KBM-7 (cell line): ENCODE measurements around the gene B3GAT2.

Experiments used
- DNase-seq: peaks from one replicate; pipeline ENCODE4 v3.0.0-alpha.2; 2015
- in situ Hi-C: fragments of 300-500 bp; cut with MboI; formaldehyde crosslinking; loops from 2 replicates; pipeline ENCODE4 v1.14.3; 2020; ENCODE audit warnings: low sequenced_read_pairs, low pct_unique_long_range_greater_than_20kb, mixed read lengths

The B3GAT2 gene

GRCh38 chr6:70903665-70904452, 53.0 kb downstream of the B3GAT2 start:
- DNase-seq: no peak
- in situ Hi-C loops: no loop called here

GRCh38 chr6:70901324-70901723, 55.5 kb downstream of the B3GAT2 start:
- in situ Hi-C loops: no loop called here
- DNase-seq: no peak

- DNase-seq: no peak
- in situ Hi-C loops: no loop called here
Measured at GRCh38 chr6:70900047-70900446, 56.8 kb downstream of the B3GAT2 start.

- in situ Hi-C loops: loop anchor here (25.0 kb wide), 1 partner anchor 182 kb away; no protein-coding TSS in a partner anchor
- no peak for DNase-seq
Measured at GRCh38 chr6:70894001-70894400, 62.9 kb downstream of the B3GAT2 start.

- in situ Hi-C loops: loop anchor here (25.0 kb wide), 1 partner anchor 177 kb away; no protein-coding TSS in a partner anchor
- no peak for DNase-seq
Measured at GRCh38 chr6:70889270-70889669, 67.6 kb downstream of the B3GAT2 start.

GRCh38 chr6:70886661-70887060, 70.2 kb downstream of the B3GAT2 start:
- no peak for DNase-seq
- in situ Hi-C loops: loop anchor here (25.0 kb wide), 1 partner anchor 174 kb away; no protein-coding TSS in a partner anchor

- DNase-seq: no peak
- in situ Hi-C loops: loop anchor here (25.0 kb wide), 1 partner anchor 174 kb away; no protein-coding TSS in a partner anchor
Measured at GRCh38 chr6:70886071-70886470, 70.8 kb downstream of the B3GAT2 start.

GRCh38 chr6:70884074-70884983, 72.5 kb downstream of the B3GAT2 start:
- in situ Hi-C loops: loop anchor here (25.0 kb wide), 1 partner anchor 172 kb away; no protein-coding TSS in a partner anchor

GRCh38 chr6:70879496-70879895, 77.4 kb downstream of the B3GAT2 start:
- in situ Hi-C loops: loop anchor here (25.0 kb wide), 1 partner anchor 167 kb away; no protein-coding TSS in a partner anchor
- DNase-seq: no peak

More at GRCh38 chr6:70884074-70884983, 72.5 kb downstream of the B3GAT2 start:
- DNase-seq: peak; percentile 74

GRCh38 chr6:70874181-70874913, 82.5 kb downstream of the B3GAT2 start:
- in situ Hi-C loops: no loop called here
- no peak for DNase-seq

GRCh38 chr6:70872469-70872868, 84.4 kb downstream of the B3GAT2 start:
- in situ Hi-C loops: no loop called here
- DNase-seq: no peak

GRCh38 chr6:70864401-70864800, 92.5 kb downstream of the B3GAT2 start:
- DNase-seq: no peak
- in situ Hi-C loops: no loop called here

- in situ Hi-C loops: no loop called here
- peak; percentile 42 for DNase-seq
Measured at GRCh38 chr6:70863343-70863742, 93.5 kb downstream of the B3GAT2 start.

- in situ Hi-C loops: no loop called here
Measured at GRCh38 chr6:70860920-70861319, 95.9 kb downstream of the B3GAT2 start.

GRCh38 chr6:70860045-70860444, 96.8 kb downstream of the B3GAT2 start:
- in situ Hi-C loops: no loop called here
- no peak for DNase-seq

More at GRCh38 chr6:70860920-70861319, 95.9 kb downstream of the B3GAT2 start:
- no peak for DNase-seq

- DNase-seq: no peak
Measured at GRCh38 chr6:70857387-70858077, 99.3 kb downstream of the B3GAT2 start.

GRCh38 chr6:70852667-70853246, 104.1 kb downstream of the B3GAT2 start:
- no peak for DNase-seq
- in situ Hi-C loops: no loop called here

More at GRCh38 chr6:70857387-70858077, 99.3 kb downstream of the B3GAT2 start:
- in situ Hi-C loops: no loop called here
